Glomerular visceral epithelial cell (primary cell): ENCODE data around the gene GRK2.
A peak's percentile ranks its signal among the peaks of the same experiment; 100 is the strongest.
"Not testable (repeated sequence)": the region's sequence is repeated elsewhere in the genome, so short reads cannot be mapped to it uniquely, and the experiment has no call there.

Experiments
- DNase-seq: peaks from one replicate; pipeline ENCODE4 v3.0.0-alpha.2; 2016; ENCODE audit errors: extremely low spot score

GRK2 gene

DNA sequence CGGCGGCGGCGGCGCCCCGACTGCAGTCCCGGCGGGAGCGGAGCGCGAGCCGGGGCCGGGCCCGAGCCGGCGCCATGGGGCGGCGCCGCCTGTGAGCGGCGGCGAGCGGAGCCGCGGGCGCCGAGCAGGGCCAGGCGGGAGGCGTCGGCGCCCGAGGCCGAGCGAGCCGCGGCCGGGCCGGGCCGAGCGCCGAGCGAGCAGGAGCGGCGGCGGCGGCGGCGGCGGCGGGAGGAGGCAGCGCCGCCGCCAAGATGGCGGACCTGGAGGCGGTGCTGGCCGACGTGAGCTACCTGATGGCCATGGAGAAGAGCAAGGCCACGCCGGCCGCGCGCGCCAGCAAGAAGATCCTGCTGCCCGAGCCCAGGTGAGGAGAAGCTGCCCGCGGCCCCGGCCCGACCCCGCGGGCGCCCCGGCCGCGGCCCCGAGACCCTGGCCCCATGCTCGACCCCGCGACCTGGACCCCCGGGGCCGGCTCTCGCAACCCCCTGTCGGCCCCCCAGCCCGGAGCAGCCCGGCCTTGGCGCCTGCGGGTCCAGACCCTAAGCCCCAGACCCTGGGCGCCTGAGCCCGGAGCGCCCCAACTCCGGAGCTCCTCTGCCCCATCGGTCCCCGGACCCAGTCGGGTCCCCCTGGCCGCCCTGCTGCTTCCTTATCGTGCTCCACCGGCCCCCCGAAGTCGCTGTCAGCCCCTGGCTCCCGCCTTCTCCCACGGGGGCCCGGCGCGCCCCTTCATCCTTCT, at the start of gene GRK2:
Gene GRK2, plus strand, starts transcription at position 25 of the 739 bp plus-strand sequence. Its CDS starts 227 bp downstream, at position 252.
- DNase-seq = peak; percentile 63

DNA sequence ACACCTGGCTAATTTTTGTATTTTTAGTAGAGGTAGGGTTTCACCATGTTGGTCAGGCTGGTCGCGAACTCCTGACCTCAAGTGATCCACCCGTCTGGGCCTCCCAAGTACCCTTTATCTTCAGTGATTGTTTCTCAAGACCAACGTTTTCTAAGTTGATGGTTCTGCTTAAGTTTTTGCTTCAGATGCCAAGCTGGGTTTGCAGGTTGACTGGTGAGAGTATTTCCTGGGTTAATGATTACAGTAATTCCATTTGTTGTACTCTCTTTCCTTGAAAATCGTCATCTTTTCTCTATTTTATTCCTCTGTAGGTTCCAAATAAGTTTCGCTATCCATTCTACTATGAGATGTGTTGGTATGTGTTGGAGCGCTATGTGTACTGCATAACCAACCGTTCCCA, 38.5 kb upstream of the GRK2 start:
- DNase-seq = no peak

DNA sequence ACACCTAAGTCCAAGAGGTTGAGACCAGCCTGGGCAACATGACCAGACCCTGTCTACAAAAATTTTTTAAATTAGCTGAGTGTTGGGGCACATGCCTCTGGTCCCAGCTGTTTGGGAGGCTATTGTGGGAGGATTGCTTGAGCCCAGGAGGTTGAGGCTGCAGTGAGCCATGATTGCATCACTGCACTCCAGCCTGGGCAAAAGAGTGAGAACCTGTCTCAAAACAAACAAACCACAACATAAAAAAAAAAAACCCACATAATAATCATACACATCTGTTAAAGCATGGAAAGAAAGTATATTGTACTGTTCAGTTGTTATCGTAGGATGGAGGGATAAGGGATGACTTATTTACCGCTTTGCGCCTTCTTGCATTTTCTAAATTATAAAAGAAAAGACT, 35.9 kb upstream of the GRK2 start:
- no peak for DNase-seq

- no peak for DNase-seq
Observed at GRCh38 chr11:67230886-67231285, 35.4 kb upstream of the GRK2 start.

DNA sequence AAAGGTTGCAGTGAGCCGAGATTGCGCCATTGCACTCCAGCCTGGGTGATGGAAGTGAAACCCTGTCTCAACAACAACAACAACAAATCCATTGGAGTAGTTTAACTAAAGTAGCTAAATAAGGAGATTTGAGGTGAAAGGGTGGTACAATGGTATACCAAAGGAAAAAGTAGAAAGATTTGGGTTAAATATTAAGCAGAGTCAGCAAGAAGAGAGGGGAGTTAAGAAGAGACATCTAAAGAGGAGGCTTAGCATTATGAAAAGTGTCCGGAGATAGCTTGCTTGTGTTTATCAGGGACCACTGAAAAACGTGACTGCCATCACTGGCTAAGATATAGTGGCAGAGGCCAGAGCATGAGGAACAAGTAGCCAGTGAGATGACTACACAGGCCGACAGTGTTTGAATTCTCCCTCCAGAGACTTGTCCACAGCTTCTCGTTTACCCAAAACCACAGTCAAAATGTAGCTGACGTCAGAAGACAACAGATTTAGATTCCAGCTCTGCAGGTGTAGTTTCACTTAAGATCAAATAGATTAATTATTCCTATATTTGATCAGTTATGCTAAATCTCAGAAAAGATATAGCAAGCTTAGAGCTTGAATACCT, 32.6 kb upstream of the GRK2 start:
- DNase-seq = no peak

GRCh38 chr11:67234571-67234970, 31.7 kb upstream of the GRK2 start:
- not testable (repeated sequence) for DNase-seq

DNA sequence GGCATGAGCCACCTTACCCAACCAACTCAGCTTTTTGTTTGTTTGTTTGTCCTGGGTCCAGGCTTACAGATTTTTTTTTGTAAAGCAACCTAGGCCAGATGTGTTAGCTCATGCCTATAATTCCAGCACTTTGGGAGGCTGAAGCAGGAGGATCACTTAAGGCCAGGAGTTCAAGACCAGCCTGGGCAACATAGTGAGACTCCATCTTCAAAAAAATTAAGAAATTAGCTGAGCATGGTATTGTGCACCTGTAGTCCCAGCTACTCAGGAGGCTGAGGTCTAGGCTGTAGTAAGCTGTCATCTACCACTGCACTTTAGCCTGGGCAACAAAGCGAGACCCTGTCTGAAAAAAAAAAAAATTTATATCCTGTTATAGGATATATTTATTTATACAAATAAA, 28.7 kb upstream of the GRK2 start:
- DNase-seq = no peak

GRCh38 chr11:67238894-67239782, 27.1 kb upstream of the GRK2 start:
- peak; percentile 30 for DNase-seq

DNA sequence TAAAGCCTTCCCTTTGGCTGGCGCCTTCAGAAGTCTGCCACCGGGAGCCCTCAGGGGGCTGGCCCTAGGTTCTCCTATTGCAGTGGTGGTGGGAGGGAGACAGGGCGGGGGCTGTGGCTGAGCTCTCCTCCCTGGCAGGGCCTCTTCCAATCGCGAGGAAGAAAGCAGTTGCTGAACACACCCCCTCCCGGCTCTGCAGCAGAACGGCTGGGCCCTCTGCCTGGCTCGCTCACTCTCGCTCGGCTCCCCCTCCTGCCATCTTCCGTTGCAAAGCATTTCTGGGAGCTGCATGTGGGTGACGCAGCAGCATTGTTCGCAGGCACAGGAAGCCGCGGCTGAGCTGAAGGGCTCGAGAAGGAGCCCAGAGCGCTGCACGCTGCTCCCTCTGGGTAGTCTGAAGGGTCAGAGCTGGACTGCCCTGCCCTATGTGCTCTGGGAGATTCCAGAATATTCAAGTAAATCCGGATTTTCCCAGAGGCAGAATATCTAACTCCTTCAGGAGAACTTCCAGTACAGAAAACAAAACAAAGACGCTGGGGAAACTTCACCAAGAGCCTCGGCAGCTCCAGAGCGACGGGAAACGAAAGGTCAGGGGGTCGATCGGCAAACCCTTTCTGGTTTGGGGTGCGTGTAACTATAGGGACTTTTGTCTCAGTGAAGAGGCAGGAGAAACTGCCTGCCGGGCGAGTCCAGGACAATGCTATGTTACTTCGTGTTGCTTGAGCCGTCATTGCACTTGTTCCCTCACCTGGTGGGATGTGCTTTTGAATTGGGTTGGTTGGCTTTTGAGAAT, 26.3 kb upstream of the GRK2 start:
- DNase-seq = peak; percentile 98

GRCh38 chr11:67240576-67241389, 25.5 kb upstream of the GRK2 start:
- peak; percentile 71 for DNase-seq

DNA sequence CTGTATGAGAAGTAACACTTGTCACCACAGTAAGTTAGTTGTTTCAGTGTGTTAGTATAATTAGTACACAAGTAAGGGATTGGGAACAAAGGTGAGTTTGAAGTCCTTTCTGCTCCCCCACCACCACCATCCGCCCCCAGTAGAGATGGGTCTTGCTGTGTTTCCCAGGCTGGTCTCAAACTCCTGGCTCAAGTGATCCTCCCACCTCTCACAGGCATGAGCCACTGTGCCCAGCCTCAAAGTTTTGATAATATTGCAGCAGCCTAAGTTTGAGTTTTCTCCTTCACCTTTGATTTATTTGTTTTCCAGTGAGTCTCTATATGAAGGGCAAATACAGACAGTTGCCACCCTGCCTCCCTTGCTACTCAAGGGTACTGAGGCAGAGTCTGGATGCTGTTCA, 23.7 kb upstream of the GRK2 start:
- DNase-seq = no peak

- no peak for DNase-seq
Observed at GRCh38 chr11:67243051-67243450, 23.2 kb upstream of the GRK2 start.

DNA sequence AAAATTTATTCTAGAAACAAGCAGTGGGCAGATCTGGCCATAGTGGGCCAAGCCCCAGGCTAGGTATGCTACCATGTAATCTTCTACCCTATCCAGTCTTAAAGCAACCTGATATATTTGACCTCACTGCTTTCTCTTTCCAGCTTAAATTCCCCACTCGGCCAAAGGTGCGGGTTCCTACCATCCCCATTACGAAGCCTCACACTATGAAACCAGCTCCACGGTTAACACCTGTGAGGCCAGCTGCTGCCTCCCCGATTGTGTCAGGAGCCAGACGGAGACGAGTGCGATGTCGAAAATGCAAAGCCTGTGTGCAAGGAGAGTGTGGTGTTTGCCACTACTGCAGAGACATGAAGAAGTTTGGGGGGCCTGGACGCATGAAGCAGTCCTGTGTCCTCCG, 21.2 kb upstream of the GRK2 start:
- no peak for DNase-seq

DNA sequence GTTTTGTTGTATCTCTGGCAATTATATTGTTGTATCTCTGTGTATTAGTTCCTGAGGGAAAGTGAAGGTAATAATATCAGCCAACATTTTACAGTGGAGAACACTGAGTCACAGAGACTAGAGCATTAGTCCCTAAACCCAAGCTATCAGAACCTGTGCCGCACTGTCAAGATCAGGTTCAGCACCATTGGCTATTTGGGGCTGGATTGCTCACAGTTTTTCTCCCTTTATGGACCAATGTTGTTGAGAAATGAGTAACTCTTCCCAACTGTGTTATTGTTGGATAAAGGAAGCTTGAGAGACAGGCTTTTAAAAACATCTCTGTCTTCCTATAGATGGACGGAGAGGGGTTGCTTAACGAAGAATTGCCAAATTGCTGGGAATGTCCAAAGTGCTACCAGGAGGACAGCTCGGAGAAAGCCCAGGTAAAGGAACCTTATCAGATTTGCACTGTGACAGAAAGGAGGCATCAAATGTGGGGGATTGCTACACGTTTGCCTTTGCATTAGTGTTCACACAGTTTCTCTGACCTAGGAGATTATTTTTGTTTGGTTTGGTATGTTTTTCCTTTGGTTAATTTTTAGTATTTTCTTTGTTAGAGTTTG, 18.2 kb upstream of the GRK2 start:
- no peak for DNase-seq

DNA sequence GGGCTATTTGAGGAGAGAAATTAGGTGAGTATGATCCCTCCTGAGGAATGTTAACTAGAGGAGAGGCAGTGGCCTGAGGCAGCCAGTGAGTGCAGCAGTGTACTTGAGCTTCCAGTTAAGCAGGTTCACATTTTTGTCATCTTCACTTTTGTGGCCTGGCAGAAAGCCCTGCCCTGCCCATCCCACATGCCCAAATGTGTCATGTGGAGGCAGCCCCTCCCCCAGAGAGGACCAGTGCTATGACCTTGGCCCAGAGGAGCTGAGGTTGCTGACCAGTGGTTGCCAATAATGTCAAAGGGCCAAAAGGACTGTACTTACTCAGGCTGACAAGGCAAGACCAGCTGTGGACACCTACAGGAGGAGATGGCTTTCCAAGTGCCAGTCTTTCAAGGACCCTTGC, 17.6 kb upstream of the GRK2 start:
- peak; percentile 48 for DNase-seq

DNA sequence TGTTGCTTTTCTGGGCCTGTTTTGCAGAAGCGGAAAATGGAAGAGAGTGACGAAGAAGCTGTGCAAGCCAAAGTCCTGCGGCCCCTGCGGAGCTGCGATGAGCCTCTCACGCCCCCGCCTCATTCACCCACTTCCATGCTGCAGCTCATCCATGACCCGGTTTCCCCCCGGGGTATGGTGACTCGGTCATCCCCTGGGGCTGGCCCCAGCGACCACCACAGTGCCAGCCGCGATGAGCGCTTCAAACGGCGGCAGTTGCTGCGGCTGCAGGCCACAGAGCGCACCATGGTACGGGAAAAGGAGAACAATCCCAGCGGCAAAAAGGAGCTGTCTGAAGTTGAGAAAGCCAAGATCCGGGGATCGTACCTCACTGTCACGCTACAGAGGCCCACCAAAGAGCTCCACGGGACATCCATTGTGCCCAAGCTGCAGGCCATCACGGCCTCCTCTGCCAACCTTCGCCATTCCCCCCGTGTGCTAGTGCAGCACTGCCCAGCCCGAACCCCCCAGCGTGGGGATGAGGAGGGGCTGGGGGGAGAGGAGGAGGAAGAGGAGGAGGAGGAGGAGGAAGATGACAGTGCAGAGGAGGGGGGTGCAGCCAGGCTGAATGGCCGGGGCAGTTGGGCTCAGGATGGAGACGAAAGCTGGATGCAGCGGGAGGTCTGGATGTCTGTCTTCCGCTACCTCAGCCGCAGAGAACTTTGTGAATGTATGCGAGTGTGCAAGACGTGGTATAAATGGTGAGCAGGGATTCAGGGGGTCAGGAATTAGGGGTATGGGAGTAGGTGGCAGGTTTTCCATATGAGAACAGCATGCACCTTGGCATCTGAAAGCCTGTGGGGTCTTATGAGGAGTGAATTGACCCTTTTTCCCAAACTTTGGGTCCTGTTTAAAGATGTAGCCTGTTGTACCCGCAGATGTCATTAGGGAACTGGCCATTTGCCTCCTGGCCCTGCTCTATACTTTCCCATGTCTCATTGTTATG, 15.9 kb upstream of the GRK2 start:
- DNase-seq = no peak

- peak; percentile 44 for DNase-seq
Observed at GRCh38 chr11:67251841-67252240, 14.4 kb upstream of the GRK2 start.

GRCh38 chr11:67252831-67253239, 13.4 kb upstream of the GRK2 start:
- DNase-seq = peak; percentile 30
